Sigmoid colon (tissue), 7 donors: Measurements from ENCODE around the gene CNTN1. TPM values are rescaled to one million over a fixed set of nuclear protein-coding genes. Genes with fewer than 3 reads are reported as not detected.

ENCODE experiments used
- DNase-seq: peaks from one replicate; pipeline ENCODE4 v3.0.0-alpha.2; 2019
- H3K27ac ChIP-seq, 4 donors: fragments of 200-600 bp; sonication (generic); one replicate each; pipeline ENCODE4 v1.5.1; 2016 to 2019; ENCODE audit warnings: mild to moderate bottlenecking in 1 of 4
- H3K27me3 ChIP-seq, 3 donors: fragments of 200-600 bp; sonication (generic); one replicate each; pipeline ENCODE4 v1.5.1; 2019; ENCODE audit warnings: mild to moderate bottlenecking in 1 of 3
- H3K36me3 ChIP-seq, 4 donors: fragments of 200-600 bp; sonication (generic); one replicate each; pipeline ENCODE4 v1.5.1; 2016 to 2019
- H3K4me1 ChIP-seq, 4 donors: fragments of 200-600 bp; sonication (generic); one replicate each; pipeline ENCODE4 v1.5.1; 2017 to 2019
- H3K4me3 ChIP-seq, 4 donors: fragments of 200-600 bp; sonication (generic); one replicate each; pipeline ENCODE4 v1.5.1; 2017 to 2019; ENCODE audit warnings: mild to moderate bottlenecking in 2 of 4, moderate library complexity in 1 of 4
- H3K9me3 ChIP-seq, 4 donors: fragments of 200-600 bp in 3 of 4; sonication (generic) in 3 of 4; one replicate each; pipeline versions ENCODE4 v1.5.1 to v1.6.1; 2013 to 2019
- EP300 ChIP-seq, 4 donors: sonication (generic); formaldehyde crosslinking; IDR thresholded peaks; one replicate each; pipeline ENCODE4 v1.6.1; 2017; ENCODE audit warnings: antibody characterized with exemption in 4 of 4
- POLR2A ChIP-seq, 2 donors: fragments of 450-650 bp; IDR thresholded peaks; one replicate each; pipeline ENCODE4 v1.6.1; 2016; ENCODE audit warnings: antibody characterized with exemption in 2 of 2, mild to moderate bottlenecking in 2 of 2, moderate library complexity in 2 of 2
- POLR2AphosphoS5 ChIP-seq, 4 donors: sonication (generic); formaldehyde crosslinking; IDR thresholded peaks; one replicate each; pipeline ENCODE4 v1.6.1; 2017; ENCODE audit warnings: antibody characterized with exemption in 4 of 4
- WGBS, 2 donors: extraction: QIAGEN DNeasy Blood & Tissue Kit; methylation state at CpG; one replicate each; pipeline ENCODE4 v1.1.7; 2013; 5-methylcytosine and 5-hydroxymethylcytosine counted together
- intact Hi-C: fragments of 100-400 bp; cut with DNase I; formaldehyde crosslinking; loops from one replicate; pipeline ENCODE4 v1.15.1; 2023
- polyA plus RNA-seq, 3 donors: library from polyadenylated mRNA; stranded (reverse); fragments of 200-250 nt; gene quantifications; one replicate each; pipeline ENCODE4 v1.2.3, GENCODE V29; 2013
- total RNA-seq, 4 donors: library from RNA; depleted of rRNA; stranded (reverse); fragments of >200 nt; gene quantifications; one replicate each; pipeline ENCODE4 v1.1.0, GENCODE V29; 2016
- TF ChIP-seq, protein P1 (sequence below), 4 experiments: fragments of 450-650 bp in 3 of 4; fragments of 200-600 bp in 1 of 4; IDR thresholded peaks; one replicate each; pipeline ENCODE4 v1.5.1; 2016 to 2019; ENCODE audit warnings: antibody characterized with exemption in 4 of 4, mild to moderate bottlenecking in 3 of 4, moderate library complexity in 2 of 4
- donor health status: healthy with polysubstance abuse.
- donor health status: Bipolar disorder and iron deficiency.
- donor health status: healthy.

The CNTN1 gene
- total and polyA plus RNA-seq, 7 donors, result 0.46 to 23.2 (median 5.9) TPM

- no peak for TF ChIP-seq POLR2A (IDR thresholded peaks at IDR 0.05)
- no peak for TF ChIP-seq EP300 (IDR thresholded peaks at IDR 0.05)
- TF ChIP-seq POLR2AphosphoS5 (IDR thresholded peaks at IDR 0.05), result no peak
- TF ChIP-seq, protein P1, sequence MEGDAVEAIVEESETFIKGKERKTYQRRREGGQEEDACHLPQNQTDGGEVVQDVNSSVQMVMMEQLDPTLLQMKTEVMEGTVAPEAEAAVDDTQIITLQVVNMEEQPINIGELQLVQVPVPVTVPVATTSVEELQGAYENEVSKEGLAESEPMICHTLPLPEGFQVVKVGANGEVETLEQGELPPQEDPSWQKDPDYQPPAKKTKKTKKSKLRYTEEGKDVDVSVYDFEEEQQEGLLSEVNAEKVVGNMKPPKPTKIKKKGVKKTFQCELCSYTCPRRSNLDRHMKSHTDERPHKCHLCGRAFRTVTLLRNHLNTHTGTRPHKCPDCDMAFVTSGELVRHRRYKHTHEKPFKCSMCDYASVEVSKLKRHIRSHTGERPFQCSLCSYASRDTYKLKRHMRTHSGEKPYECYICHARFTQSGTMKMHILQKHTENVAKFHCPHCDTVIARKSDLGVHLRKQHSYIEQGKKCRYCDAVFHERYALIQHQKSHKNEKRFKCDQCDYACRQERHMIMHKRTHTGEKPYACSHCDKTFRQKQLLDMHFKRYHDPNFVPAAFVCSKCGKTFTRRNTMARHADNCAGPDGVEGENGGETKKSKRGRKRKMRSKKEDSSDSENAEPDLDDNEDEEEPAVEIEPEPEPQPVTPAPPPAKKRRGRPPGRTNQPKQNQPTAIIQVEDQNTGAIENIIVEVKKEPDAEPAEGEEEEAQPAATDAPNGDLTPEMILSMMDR (IDR thresholded peaks at IDR 0.05), result peak; percentile 46 to 66 (median 58)
- no peaks in the 10 kb centered on the region for H3K36me3 ChIP-seq
- intact Hi-C loops, result loop anchor here (1.0 to 5.0 kb wide), 3 partner anchors 241 to 1078 kb away; partner anchors contain the start of gene PDZRN4
- H3K9me3 ChIP-seq, result no peaks in the 10 kb centered on the region
- H3K4me1 ChIP-seq, result no peaks in the 10 kb centered on the region
- no peak overlapping the region for H3K4me3 ChIP-seq
- DNase-seq, result no peak
- H3K27me3 ChIP-seq, result no peaks in the 10 kb centered on the region
- WGBS, 2 donors, result 1 to 3% methylated on average over 1 of the region's 1 CpG
- no peak overlapping the region for H3K27ac ChIP-seq
Observed at GRCh38 chr12:40946612-40947194, 254.5 kb downstream of the CNTN1 start.

DNA sequence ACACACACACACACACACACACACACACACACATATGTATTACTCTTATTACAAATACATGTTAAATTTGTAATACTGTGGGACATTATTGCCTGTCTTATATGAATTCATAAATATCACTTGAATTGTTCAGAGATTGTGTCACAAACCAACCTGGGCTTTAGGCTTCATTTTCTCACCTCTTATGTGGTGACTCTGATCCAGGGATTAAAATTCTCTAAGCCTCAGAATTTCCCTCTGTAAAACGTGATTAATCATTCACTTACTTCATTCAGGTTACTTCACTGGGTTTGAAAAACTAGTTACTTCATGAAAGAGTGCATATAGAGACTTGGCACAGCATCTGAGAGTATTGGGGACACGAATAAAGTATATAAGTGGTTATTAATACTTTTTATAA, 255.6 kb downstream of the CNTN1 start:
- Histone ChIP-seq H3K27me3 (no peaks in the 10 kb centered on the region), H3K4me3 (no peak overlapping the region), H3K36me3 (no peaks in the 10 kb centered on the region), H3K4me1 (peaks cover 0 to 2% (median 0%) of the 10 kb centered on the region in 4 donors), H3K27ac (no peak overlapping the region), H3K9me3 (no peaks in the 10 kb centered on the region)
- intact Hi-C loops, result loop anchor here (1.0 to 5.0 kb wide), 3 partner anchors 240 to 1077 kb away; partner anchors contain the start of gene PDZRN4
- WGBS, 2 donors, result 6 to 55% methylated on average over 2 of the region's 2 CpGs
- TF ChIP-seq POLR2A (IDR thresholded peaks at IDR 0.05) (no peak), EP300 (IDR thresholded peaks at IDR 0.05) (no peak), POLR2AphosphoS5 (IDR thresholded peaks at IDR 0.05) (no peak)
- TF ChIP-seq, protein P1 (IDR thresholded peaks at IDR 0.05), result no peak
- DNase-seq, result no peak

DNA sequence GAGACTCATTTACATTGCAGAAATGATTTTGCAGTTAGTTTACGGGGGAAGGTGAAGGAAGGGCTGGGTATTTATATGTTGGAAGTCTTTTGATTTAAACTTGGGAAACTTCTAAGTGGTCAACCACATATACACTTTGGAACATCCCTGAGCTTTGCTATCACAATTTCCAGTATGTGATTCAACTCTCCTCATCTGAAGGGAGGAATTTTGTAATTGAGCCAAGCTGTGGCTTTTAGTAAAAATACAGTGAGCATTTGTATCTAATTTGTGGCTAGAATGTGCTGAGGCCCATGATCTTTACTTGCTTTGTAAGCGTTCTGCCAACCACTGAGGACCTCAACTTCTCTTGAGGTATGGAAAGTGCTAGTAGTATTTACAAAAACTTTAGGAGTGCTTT, 260.8 kb downstream of the CNTN1 start:
- Histone ChIP-seq H3K27me3 (no peaks in the 10 kb centered on the region), H3K36me3 (no peaks in the 10 kb centered on the region)
- 83 to 88% methylated on average over 2 of the region's 2 CpGs for WGBS, 2 donors

GRCh38 chr12:40957417-40957816, 265.2 kb downstream of the CNTN1 start:
- WGBS, 2 donors, result 94 to 95% methylated on average over 1 of the region's 1 CpG
- Histone ChIP-seq H3K27ac (no peak overlapping the region), H3K9me3 (no peaks in the 10 kb centered on the region), H3K27me3 (no peaks in the 10 kb centered on the region), H3K4me1 (peaks cover 0 to 6% (median 0%) of the 10 kb centered on the region in 4 donors), H3K4me3 (no peak overlapping the region), H3K36me3 (no peaks in the 10 kb centered on the region)
- intact Hi-C loops, result no loop called here
- no peak for DNase-seq
- no peak for TF ChIP-seq POLR2AphosphoS5 (IDR thresholded peaks at IDR 0.05)
- no peak for TF ChIP-seq EP300 (IDR thresholded peaks at IDR 0.05)
- TF ChIP-seq, protein P1 (IDR thresholded peaks at IDR 0.05), result no peak
- TF ChIP-seq POLR2A (IDR thresholded peaks at IDR 0.05), result no peak

More for the DNA sequence above, 260.8 kb downstream of the CNTN1 start:
- DNase-seq, result no peak
- H3K9me3 ChIP-seq, result no peaks in the 10 kb centered on the region
- peaks cover 0 to 6% (median 0%) of the 10 kb centered on the region in 4 donors for H3K4me1 ChIP-seq
- intact Hi-C loops, result no loop called here
- TF ChIP-seq POLR2A (IDR thresholded peaks at IDR 0.05) (no peak), POLR2AphosphoS5 (IDR thresholded peaks at IDR 0.05) (no peak)
- TF ChIP-seq, protein P1 (IDR thresholded peaks at IDR 0.05), result no peak
- H3K27ac ChIP-seq, result no peak overlapping the region
- no peak overlapping the region for H3K4me3 ChIP-seq

DNA sequence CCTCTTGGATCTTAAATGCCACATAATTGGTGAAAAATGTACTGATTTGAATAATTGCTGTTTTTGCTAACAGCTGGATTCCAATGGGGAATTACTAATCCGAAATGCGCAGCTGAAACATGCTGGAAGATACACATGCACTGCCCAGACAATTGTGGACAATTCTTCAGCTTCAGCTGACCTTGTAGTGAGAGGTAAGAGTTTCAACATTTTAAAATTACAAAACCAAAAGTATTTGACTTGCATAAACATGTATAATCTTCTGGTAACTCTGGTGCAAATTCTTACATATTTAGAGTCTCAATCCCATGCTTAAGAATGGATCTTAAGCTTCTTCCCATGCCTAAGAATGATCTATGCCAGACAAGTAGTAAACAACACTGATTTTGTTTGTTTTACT, 266.8 kb downstream of the CNTN1 start:
- no peak for DNase-seq
- Histone ChIP-seq H3K36me3 (no peaks in the 10 kb centered on the region), H3K27ac (no peak overlapping the region), H3K4me3 (no peak overlapping the region), H3K27me3 (no peaks in the 10 kb centered on the region), H3K4me1 (peaks cover 0 to 6% (median 5%) of the 10 kb centered on the region in 4 donors), H3K9me3 (no peaks in the 10 kb centered on the region)
- 74 to 81% methylated on average over 2 of the region's 2 CpGs for WGBS, 2 donors
- intact Hi-C loops, result no loop called here
- TF ChIP-seq POLR2A (IDR thresholded peaks at IDR 0.05), result no peak
- TF ChIP-seq EP300 (IDR thresholded peaks at IDR 0.05), result no peak
- TF ChIP-seq, protein P1 (IDR thresholded peaks at IDR 0.05), result no peak
- TF ChIP-seq POLR2AphosphoS5 (IDR thresholded peaks at IDR 0.05), result no peak
